EH (cell line): Measurements from ENCODE around the gene EYS.
A peak's percentile ranks its signal among the peaks of the same experiment; 100 is the strongest.
"Not testable (repeated sequence)": the region's sequence is repeated elsewhere in the genome, so short reads cannot be mapped to it uniquely, and the experiment has no call there.

ENCODE experiments used
- DNase-seq: peaks from one replicate; pipeline ENCODE4 v3.0.0-alpha.2; 2015; ENCODE audit warnings: low read depth

The EYS gene

DNA sequence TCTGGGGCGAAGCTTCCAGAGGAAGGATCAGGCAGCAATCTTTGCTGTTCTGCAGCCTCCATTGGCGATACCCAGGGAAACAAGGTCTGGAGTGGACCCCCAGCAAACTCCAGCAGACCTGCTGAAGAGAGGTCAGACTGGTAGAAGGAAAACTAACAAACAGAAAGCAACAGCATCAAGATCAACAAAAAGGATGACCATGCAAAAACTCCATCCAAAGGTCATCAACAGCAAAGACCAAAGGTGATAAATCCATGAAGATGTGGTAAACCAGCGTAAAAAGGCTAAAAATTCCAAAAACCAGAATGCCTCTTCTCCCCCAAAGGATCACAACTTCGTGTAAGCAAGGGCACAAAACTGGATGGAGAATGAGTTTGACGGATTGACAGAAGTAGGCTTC, 1818.6 kb downstream of the EYS start:
- no peak for DNase-seq

DNA sequence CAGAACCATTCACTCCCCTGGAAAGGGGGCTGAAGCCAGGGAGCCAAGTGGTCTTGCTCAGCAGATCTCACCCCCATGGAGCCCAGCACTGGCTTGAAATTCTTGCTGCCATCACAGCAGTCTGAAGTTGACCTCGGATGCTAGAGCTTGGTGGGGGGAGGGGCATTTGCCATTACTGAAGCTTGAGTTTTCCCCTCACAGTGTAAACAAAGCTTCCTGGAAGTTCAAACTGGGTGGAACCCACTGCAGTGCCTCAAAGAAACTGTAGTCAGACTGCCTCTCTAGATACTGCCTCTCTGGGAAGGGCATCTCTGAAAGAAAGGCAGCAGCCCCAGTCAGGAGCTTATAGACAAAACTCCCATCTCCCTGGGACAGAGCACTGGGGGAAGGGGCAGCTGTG, 1819.2 kb downstream of the EYS start:
- DNase-seq, result not testable (repeated sequence)

DNA sequence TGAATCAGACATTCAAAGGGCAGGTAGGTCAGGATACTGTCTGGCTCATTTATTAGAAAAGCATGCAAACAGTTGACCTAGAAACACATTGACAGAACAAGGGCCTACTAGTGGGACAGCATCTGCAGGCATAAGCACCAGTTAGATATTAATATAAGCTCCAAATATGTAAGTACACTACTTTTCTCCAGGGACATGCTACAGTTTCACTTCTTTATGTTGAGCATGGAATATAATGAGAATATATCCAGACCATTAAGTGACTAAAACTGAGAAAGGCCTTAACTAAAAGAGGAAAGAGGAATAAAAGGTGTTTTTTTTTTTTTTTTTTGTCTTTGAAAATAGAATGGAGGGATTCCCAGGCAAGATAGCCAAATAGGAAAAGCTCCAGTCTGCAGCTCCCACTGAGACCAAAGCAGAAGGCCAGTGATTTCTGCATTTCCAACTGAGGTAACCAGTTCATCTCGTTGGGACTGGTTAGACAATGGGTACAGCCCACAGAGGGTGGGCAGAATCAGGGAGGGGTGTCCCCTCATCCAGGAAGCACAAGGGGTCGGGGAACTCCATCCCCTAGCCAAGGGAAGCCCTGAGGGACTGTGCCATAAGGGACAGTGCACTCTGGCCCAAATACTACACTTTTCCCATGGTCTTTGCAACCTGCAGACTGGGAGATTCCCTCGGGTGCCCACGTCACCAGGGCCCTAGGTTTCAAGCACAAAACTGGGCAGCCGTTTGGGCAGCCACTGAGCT, 1819.8 kb downstream of the EYS start:
- DNase-seq, result no peak

DNA sequence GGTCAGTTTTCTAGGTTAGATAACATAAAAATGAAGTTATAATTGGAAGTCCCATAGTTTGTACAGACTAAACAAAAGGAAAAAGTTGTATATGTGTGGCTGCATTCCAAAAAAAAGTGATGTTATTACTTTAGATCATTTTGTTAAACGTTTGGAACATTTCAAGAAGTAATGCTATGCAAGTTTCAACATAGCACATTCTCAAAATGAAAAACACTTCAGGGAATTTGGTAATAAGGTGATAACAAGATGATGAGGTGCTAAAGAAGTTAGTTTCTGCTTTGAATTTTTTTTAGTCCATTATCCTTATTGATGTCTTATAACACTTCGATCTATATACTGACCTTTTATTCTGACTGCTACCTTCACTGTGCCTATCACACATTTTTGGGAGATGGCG, 1820.7 kb downstream of the EYS start:
- no peak for DNase-seq

DNA sequence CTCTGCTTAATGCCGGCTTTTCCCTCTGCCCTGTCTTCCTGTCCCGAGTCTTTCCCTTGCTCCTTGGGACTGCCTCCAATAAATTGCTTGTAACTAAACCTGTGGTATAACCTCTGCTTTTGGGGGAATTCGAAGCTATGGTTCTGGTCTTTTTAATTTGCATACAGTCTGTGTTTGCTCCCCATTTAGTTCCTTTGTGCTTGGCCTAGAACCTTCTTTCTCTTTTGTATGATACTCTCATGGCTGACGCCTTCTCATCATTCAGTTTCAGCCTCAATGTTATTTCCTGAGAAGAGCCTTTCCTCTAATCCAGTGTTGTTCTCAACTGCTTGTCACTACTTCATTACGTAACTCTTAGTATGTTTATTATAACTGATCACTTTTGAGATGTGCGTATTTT, 1823.4 kb downstream of the EYS start:
- no peak for DNase-seq

- no peak for DNase-seq
Observed at GRCh38 chr6:63882208-63882607, 1824.8 kb downstream of the EYS start.

GRCh38 chr6:63881791-63882190, 1825.2 kb downstream of the EYS start:
- no peak for DNase-seq

DNA sequence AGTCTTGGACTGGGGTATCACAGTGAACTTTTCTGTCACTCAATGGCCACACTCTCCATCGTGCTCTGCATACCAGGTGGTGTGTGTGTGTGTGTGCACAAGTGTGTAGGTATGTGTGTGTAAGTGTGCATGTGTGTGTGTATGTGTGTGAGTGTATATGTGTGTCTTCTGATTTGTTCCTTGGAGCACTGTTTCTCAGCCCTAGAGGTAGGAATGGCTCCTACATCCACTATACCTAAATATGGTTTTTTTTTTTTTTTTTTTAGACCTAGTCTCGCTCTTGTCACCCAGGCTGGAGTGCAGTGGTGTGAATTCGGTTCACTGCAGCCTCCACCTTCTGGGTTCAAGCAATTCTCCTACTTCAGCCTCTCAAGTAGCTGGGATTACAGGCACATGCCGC, 1834.8 kb downstream of the EYS start:
- DNase-seq, result no peak

- DNase-seq, result no peak
Observed at GRCh38 chr6:63868351-63868750, 1838.7 kb downstream of the EYS start.

DNA sequence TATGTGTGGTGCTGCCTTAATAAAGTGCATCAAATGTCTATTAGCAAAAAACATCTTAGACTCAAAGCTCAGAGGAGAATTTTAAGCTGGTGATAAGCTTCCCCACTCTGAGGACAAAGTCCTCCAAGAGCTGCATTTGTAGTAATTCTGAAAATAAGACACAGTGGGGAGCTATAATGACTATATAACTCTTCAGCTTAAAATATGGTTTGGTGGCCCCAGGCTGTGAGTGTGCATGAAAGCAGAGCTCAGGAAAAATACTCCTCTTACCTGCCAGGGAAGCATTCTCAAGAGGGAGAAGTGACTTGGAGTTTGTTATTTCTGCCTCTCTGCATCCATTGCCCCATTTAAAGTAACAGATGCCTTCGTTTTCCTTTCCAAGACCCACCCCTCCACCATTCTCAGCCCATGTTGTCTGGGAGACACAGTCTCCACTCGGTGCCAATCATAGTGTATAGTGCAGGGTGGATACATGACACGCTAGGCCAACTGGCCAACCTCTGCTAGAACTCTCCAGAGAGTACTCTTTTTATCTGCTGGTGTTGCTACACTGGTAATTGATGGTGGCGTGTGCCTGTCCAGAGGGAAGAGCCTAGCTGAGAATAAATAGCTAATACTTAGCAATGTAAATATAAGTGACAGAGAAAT, 1842.2 kb downstream of the EYS start:
- DNase-seq, result no peak

DNA sequence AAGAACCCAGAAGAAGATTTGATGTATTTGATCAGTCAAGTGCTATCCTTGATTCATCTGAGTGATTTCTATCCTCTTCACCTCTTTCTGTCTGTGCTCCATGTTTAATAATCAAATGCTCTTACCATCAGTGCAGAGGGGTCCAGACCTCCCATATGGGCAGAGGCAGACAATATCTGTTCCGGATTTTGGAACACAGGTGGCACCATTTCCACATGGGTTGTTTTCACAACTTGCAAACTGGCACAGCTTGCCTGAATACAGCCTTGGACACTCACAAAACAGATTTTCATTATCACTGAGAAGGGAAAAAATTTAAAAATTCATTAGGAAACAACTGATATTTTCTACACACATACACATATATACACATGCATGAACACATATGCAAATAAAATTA, 1843.0 kb downstream of the EYS start:
- DNase-seq, result no peak

GRCh38 chr6:63862486-63863198, 1844.4 kb downstream of the EYS start:
- no peak for DNase-seq

DNA sequence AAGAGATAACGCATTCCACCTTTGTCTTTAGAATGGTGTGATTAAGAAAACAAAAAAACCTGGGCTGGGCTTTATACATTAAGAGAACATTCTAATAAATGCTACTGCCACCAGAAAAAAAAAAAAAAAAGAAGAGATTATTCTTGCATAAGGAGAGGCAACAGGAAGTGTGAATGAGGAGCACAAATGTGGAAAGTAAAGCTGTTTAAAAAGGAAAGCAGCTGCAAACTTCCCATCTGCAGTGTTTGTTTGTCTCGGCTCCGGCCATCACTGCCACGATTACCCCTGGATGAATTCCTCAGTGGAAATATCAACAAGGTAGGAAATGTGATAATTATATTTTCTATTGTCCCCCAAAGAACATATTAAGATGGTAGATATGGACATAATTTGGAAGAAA, 1847.5 kb downstream of the EYS start:
- no peak for DNase-seq

- DNase-seq, result no peak
Observed at GRCh38 chr6:63858691-63859090, 1848.3 kb downstream of the EYS start.

DNA sequence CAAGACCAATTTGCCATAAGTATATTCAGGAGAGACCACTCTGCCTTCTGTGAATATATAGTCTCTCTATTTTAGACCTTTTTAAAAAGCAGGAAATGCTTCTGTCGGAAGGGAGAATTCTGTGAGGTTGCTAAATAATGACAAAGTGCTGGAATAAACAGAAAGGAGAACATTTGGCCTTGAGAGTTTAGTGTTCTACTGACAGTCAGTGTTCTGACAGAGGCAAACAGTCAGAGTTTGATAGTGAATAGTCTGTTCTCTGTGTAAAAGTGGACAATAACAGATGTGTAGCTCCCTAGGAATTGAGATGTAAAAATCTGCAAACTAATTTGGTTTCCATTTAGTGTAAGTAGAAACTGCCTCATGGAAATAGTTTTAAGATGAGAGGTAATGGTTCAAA, 1850.8 kb downstream of the EYS start:
- no peak for DNase-seq

DNA sequence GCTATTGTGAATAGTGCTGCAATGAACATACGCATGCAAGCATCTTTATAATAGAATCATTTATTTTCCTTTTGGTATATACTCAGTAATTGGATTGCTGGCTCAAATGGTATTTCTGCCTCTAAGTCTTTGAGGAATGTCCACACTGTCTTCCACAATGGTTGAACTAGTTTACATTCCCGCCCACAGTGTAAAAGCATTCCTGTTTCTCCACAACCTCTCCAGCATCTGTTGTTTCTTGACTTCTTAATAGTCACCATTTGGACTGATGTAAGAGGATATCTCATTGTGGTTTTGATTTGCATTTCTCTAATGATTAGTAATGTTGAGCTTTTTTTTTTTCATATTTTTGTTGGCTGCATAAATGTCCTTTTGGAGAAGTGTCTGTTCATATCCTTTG, 1862.7 kb downstream of the EYS start:
- peak; percentile 48 for DNase-seq

- no peak for DNase-seq
Observed at GRCh38 chr6:63839485-63839884, 1867.5 kb downstream of the EYS start.

GRCh38 chr6:63828678-63829077, 1878.3 kb downstream of the EYS start:
- DNase-seq, result not testable (repeated sequence)

DNA sequence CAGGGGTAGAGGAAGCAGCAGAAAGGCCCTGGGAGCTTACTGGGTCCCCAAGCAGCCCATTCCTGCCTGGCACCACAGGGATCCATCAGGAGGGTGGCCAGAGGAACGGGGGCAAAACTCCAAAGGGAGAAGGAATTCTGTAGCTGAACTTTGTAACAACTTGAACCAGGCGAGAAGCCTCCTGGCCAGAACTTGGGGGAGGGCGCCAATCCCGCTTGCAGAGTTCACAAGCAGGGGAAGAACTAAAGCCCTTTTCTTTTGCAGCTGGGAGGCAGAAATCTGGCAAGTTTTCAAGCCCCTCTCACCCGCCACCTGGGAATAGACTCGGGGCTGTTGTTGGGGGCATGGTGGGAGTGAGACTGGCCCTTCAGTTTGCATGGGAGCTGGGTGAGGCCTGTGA, 1882.3 kb downstream of the EYS start:
- no peak for DNase-seq

GRCh38 chr6:63821442-63821841, 1885.6 kb downstream of the EYS start:
- DNase-seq, result no peak

GRCh38 chr6:63819831-63820230, 1887.2 kb downstream of the EYS start:
- DNase-seq, result no peak

- no peak for DNase-seq
Observed at GRCh38 chr6:63817492-63818050, 1889.5 kb downstream of the EYS start.

DNA sequence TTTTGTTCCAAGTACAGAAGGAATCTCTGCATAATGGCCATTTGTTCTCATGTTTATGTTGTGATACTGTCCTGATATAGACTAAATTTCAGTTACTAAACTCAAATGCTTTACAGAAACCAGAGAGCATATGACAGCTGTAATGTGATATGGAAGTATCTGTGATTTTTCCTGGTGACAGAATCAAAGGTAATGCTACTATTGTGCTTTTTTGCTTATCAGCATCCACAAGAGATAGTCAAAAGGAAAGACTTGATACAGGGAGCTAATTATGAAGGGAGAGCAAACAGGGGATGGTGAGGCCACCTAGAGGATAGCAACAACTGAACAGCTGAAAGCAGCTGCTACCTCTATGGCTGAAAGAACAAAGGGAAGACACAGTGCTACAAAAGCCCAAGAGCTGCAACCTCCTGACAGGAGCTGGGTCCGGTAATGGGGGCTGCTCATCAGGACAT, 1890.0 kb downstream of the EYS start:
- peak; percentile 19 for DNase-seq
